HepG2 (cell line): Measurements from ENCODE around the gene SPACDR. TPM values are rescaled to one million over a fixed set of nuclear protein-coding genes. Genes with fewer than 3 reads are reported as not detected.

Experiments
- ATAC-seq: fragments of 200-7000 bp; cut with Tn5 transposase; 3 replicates; pipeline ENCODE4 v1.9.1; 2020; ENCODE audit warnings: mild to moderate bottlenecking, moderate library complexity
- BruUV-seq: library from RNA; stranded (reverse); fragments of 400-500 nt; replicated peaks from 2 replicates; lab custom pipeline; 2021; lab: Mats Ljungman, UMichigan
- CTCF ChIA-PET: fragments of 300-600 bp; formaldehyde crosslinking; extraction: SDS; loops from one replicate; lab custom pipeline; 2021; ENCODE audit warnings: low total read pairs, inconsistent platforms, low intra/inter-chr PET ratio; lab: Yijun Ruan, JAX
- POLR2A ChIA-PET: fragments of 350-600 bp; sonication (Branson Sonifier 250); formaldehyde crosslinking; loops from one replicate; lab custom pipeline; 2020; ENCODE audit warnings: antibody characterized with exemption, inconsistent platforms; lab: Yijun Ruan, JAX
- DNase-seq: peaks from one replicate; pipeline ENCODE4 v3.0.0-alpha.2; 2015; ENCODE audit warnings: low spot score
- FAIRE-seq: peaks from 3 replicates; lab custom pipeline; 2011; peaks lifted over from hg19 to GRCh38; lab: Jason Lieb, UNC
- H2AFZ ChIP-seq: one replicate; pipeline ENCODE4 v1.6.1; 2011; ENCODE audit warnings: low read length, inconsistent platforms
- H3K27ac ChIP-seq: fragments of 300-600 bp; 3 replicates; pipeline ENCODE4 v1.8.0; 2011; ENCODE audit warnings: mixed run types, mild to moderate bottlenecking, mixed read lengths, low read length, inconsistent platforms; ENCODE audit not compliant: insufficient read depth; ENCODE audit errors: extremely low read length
- H3K27me3 ChIP-seq, 2 experiments: fragments of 200-600 bp in 1 of 2; 2 replicates in 1 of 2; 3 replicates in 1 of 2; pipeline versions ENCODE4 v1.6.0 to v1.8.0; 2011; ENCODE audit warnings: low read length in 2 of 2, mild to moderate bottlenecking in 2 of 2, moderate library complexity in 2 of 2, inconsistent platforms in 1 of 2; ENCODE audit not compliant: insufficient read depth in 2 of 2, control insufficient read depth in 1 of 2
- H3K36me3 ChIP-seq, 2 experiments: fragments of 200-600 bp in 1 of 2; replicated peaks in 1 of 2; 2 replicates in 1 of 2; 3 replicates in 1 of 2; pipeline versions ENCODE4 v1.5.1 to v1.8.0; 2011; ENCODE audit warnings: low read length in 2 of 2, inconsistent platforms in 1 of 2; ENCODE audit not compliant: insufficient read depth in 2 of 2, control insufficient read depth in 1 of 2
- H3K4me1 ChIP-seq: 2 replicates; pipeline ENCODE4 v1.5.1; 2012; ENCODE audit warnings: low read length, inconsistent platforms; ENCODE audit not compliant: insufficient read depth
- H3K4me2 ChIP-seq: 2 replicates; pipeline ENCODE4 v1.6.0; 2011; ENCODE audit warnings: low read depth, low read length, inconsistent platforms
- H3K4me3 ChIP-seq, 3 experiments: fragments of 200-600 bp in 1 of 3; sonication (generic), shearing (Covaris generic) in 1 of 3; replicated peaks in 1 of 3; 2 replicates each; pipeline ENCODE4 v1.5.1; 2011 to 2016; ENCODE audit warnings: low read length in 3 of 3, inconsistent platforms in 2 of 3, low read depth in 2 of 3, mild to moderate bottlenecking in 2 of 3, control low read depth in 1 of 3, mixed read lengths in 1 of 3; ENCODE audit not compliant: insufficient read depth in 1 of 3
- H3K79me2 ChIP-seq: one replicate; pipeline ENCODE4 v1.6.1; 2011; ENCODE audit warnings: low read length, inconsistent platforms; ENCODE audit not compliant: insufficient read depth
- H3K9ac ChIP-seq: 2 replicates; pipeline ENCODE4 v1.6.0; 2011; ENCODE audit warnings: mild to moderate bottlenecking, low read depth, low read length, inconsistent platforms; ENCODE audit not compliant: insufficient read depth
- H3K9me3 ChIP-seq: 2 replicates; pipeline ENCODE4 v1.5.1; 2012; ENCODE audit warnings: mild to moderate bottlenecking, low read length
- H4K20me1 ChIP-seq: 2 replicates; pipeline ENCODE4 v1.6.0; 2011; ENCODE audit warnings: inconsistent platforms, mild to moderate bottlenecking, low read length, moderate library complexity; ENCODE audit not compliant: insufficient read depth
- SMAD1 ChIP-seq: sonication (generic); formaldehyde crosslinking; IDR thresholded peaks from 2 replicates; pipeline ENCODE4 v1.4.0; 2020; ENCODE audit warnings: missing genetic modification reagents, low read depth, mild to moderate bottlenecking, borderline replicate concordance
- ZBTB3 ChIP-seq: sonication (generic); formaldehyde crosslinking; IDR thresholded peaks from 2 replicates; pipeline ENCODE4 v1.4.0; 2020; ENCODE audit warnings: low read depth, mild to moderate bottlenecking, moderate library complexity, missing genetic modification reagents, borderline replicate concordance
- WGBS: methylation state at CpG from one replicate; pipeline ENCODE4 v1.1.6; 2017; ENCODE audit warnings: low lambda C conversion rate; 5-methylcytosine and 5-hydroxymethylcytosine counted together
- in situ Hi-C: cut with HindIII; loops from 2 replicates; pipeline ENCODE4 v1.10.0; 2017; ENCODE audit warnings: low pct_unique_long_range_greater_than_20kb; ENCODE audit not compliant: extremely low pct_ligation_motif_present
- intact Hi-C: fragments of 100-400 bp; cut with micrococcal nuclease; formaldehyde crosslinking; loops from one replicate; pipeline ENCODE4 v1.10.0; 2022; ENCODE audit not compliant: unreplicated experiment
- polyA plus RNA-seq, 8 experiments: library from polyadenylated mRNA; depleted of rRNA in 3 of 8; stranded (reverse) in 7 of 8; unstranded in 1 of 8; fragments of >200 nt; fragmentation: Illumina TruSeq in 4 of 8; extraction: Trizol in 4 of 8; gene quantifications; 2 replicates each; pipeline versions ENCODE4 v1.2.1 to v1.2.3, GENCODE V29; 2011 to 2016; ENCODE audit warnings: low read depth in 4 of 8, missing spikeins in 1 of 8, mixed read lengths in 1 of 8; ENCODE audit not compliant: insufficient read depth in 1 of 8
- total RNA-seq, 5 experiments: library from RNA; depleted of rRNA; stranded (reverse); fragments of >200 nt; fragmentation: Illumina TruSeq; extraction: Trizol; gene quantifications; 2 replicates each; pipeline ENCODE4 v1.2.3, GENCODE V29; 2016; ENCODE audit warnings: low read depth in 1 of 5
- TF ChIP-seq, protein P1 (sequence below): sonication (generic); formaldehyde crosslinking; IDR thresholded peaks from 2 replicates; pipeline ENCODE4 v1.5.1; 2020; ENCODE audit warnings: missing genetic modification reagents, mild to moderate bottlenecking, borderline replicate concordance
- TF ChIP-seq, protein P2 (sequence below): sonication (generic); formaldehyde crosslinking; IDR thresholded peaks from 2 replicates; pipeline ENCODE4 v1.5.1; 2020; ENCODE audit warnings: mild to moderate bottlenecking, missing genetic modification reagents, moderate library complexity

SPACDR gene
- total and polyA plus RNA-seq, 2 of the 13 experiments (the other 11 are each of a cell fraction or from before 2014, with no cell fraction given), result 0.41 TPM; not detected in 1

DNA sequence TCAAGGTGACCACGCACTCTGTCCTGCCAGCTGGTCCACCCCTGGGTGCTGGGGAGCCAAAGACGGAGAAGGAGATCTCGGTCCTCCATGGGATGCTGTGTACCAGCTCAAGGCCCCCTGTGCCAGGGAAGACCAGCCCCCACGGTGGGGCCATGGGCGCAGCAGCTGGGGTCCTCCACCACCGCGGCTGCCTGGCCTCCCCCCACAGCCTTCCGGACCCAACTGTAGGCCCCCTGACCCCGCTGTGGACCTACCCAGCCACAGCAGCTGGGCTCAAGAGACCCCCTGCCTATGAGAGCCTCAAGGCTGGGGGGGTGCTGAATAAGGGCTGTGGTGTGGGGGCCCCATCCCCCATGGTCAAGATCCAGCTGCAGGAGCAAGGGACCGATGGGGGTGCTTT lies 25.1 kb upstream of the SPACDR start:
- Histone ChIP-seq H3K4me1 (peaks cover 64% of the 10 kb centered on the region), H3K9me3 (no peaks in the 10 kb centered on the region), H3K36me3 (no peaks in the 10 kb centered on the region), H3K27ac (no peak overlapping the region), H3K79me2 (no peaks in the 10 kb centered on the region), H4K20me1 (no peaks in the 10 kb centered on the region), H3K4me2 (no peak overlapping the region), H3K27me3 (peaks cover 3 to 38% of the 10 kb centered on the region in 2 experiments), H3K9ac (no peak overlapping the region), H3K4me3 (no peak overlapping the region), H2AFZ (no peak overlapping the region)
- ChIA-PET CTCF (no interaction called here), POLR2A (no interaction called here)
- in situ Hi-C loops (loop anchor here (5.0 kb wide), 1 partner anchor 78 kb away; no protein-coding TSS in a partner anchor), intact Hi-C loops (no loop called here)
- no peak for FAIRE-seq
- DNase-seq, result no peak
- 73% methylated on average over 3 of the region's 10 CpGs for WGBS
- ATAC-seq, result no peak
- BruUV-seq, result no TSS peak
- TF ChIP-seq, protein P1, sequence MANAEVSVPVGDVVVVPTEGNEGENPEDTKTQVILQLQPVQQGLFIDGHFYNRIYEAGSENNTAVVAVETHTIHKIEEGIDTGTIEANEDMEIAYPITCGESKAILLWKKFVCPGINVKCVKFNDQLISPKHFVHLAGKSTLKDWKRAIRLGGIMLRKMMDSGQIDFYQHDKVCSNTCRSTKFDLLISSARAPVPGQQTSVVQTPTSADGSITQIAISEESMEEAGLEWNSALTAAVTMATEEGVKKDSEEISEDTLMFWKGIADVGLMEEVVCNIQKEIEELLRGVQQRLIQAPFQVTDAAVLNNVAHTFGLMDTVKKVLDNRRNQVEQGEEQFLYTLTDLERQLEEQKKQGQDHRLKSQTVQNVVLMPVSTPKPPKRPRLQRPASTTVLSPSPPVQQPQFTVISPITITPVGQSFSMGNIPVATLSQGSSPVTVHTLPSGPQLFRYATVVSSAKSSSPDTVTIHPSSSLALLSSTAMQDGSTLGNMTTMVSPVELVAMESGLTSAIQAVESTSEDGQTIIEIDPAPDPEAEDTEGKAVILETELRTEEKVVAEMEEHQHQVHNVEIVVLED, result no peak
- TF ChIP-seq ZBTB3 (CRISPR knock-in tag), result no peak

DNA sequence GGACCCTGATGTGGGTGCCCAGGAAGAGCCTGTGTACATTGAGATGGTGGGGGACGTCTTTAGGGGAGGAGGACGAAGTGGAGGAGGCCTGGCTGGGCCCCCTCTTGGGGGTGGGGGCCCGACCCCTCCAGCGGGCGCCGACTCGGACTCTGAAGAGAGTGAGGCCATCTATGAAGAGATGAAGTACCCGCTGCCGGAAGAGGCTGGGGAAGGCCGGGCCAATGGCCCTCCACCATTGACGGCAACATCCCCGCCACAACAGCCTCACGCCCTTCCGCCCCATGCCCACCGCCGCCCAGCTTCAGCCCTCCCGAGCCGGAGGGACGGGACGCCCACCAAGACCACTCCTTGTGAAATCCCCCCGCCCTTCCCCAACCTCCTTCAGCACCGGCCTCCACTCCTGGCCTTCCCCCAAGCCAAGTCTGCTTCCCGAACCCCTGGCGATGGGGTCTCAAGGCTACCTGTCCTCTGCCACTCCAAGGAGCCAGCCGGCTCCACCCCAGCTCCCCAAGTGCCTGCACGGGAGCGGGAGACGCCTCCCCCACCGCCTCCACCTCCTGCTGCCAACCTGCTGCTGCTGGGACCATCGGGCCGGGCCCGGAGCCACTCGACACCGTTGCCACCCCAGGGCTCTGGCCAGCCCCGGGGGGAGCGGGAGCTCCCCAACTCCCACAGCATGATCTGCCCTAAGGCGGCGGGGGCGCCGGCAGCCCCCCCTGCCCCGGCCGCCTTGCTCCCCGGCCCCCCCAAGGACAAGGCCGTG lies 24.5 kb upstream of the SPACDR start:
- Histone ChIP-seq H3K27ac (no peak overlapping the region), H3K27me3 (peaks cover 3 to 41% of the 10 kb centered on the region in 2 experiments), H2AFZ (no peak overlapping the region), H3K4me2 (no peak overlapping the region), H4K20me1 (no peaks in the 10 kb centered on the region)
- no peak for ATAC-seq
- BruUV-seq, result no TSS peak
- TF ChIP-seq, protein P2, sequence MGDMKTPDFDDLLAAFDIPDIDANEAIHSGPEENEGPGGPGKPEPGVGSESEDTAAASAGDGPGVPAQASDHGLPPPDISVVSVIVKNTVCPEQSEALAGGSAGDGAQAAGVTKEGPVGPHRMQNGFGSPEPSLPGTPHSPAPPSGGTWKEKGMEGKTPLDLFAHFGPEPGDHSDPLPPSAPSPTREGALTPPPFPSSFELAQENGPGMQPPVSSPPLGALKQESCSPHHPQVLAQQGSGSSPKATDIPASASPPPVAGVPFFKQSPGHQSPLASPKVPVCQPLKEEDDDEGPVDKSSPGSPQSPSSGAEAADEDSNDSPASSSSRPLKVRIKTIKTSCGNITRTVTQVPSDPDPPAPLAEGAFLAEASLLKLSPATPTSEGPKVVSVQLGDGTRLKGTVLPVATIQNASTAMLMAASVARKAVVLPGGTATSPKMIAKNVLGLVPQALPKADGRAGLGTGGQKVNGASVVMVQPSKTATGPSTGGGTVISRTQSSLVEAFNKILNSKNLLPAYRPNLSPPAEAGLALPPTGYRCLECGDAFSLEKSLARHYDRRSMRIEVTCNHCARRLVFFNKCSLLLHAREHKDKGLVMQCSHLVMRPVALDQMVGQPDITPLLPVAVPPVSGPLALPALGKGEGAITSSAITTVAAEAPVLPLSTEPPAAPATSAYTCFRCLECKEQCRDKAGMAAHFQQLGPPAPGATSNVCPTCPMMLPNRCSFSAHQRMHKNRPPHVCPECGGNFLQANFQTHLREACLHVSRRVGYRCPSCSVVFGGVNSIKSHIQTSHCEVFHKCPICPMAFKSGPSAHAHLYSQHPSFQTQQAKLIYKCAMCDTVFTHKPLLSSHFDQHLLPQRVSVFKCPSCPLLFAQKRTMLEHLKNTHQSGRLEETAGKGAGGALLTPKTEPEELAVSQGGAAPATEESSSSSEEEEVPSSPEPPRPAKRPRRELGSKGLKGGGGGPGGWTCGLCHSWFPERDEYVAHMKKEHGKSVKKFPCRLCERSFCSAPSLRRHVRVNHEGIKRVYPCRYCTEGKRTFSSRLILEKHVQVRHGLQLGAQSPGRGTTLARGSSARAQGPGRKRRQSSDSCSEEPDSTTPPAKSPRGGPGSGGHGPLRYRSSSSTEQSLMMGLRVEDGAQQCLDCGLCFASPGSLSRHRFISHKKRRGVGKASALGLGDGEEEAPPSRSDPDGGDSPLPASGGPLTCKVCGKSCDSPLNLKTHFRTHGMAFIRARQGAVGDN, result peak; percentile 4; the same call in 1 of the 2 replicates
- no peak for TF ChIP-seq SMAD1
- TF ChIP-seq, all 625 proteins: peak for 1
- ChIA-PET CTCF (no interaction called here), POLR2A (interaction anchor here (0.6 kb wide), 1 partner anchor 311 kb away, joined by 3 read pairs; the partner anchor contains the start of gene GPC2)
- H3K4me1 ChIP-seq, result peaks cover 65% of the 10 kb centered on the region
- H3K9ac ChIP-seq, result no peak overlapping the region
- WGBS, result 65% methylated on average over 18 of the region's 44 CpGs
- H3K79me2 ChIP-seq, result no peaks in the 10 kb centered on the region
- FAIRE-seq (no peak), DNase-seq (no peak)
- H3K4me3 ChIP-seq, result no peak overlapping the region
- no peaks in the 10 kb centered on the region for H3K9me3 ChIP-seq
- H3K36me3 ChIP-seq, result no peaks in the 10 kb centered on the region
- in situ Hi-C loops (loop anchor here (5.0 kb wide), 1 partner anchor 79 kb away; no protein-coding TSS in a partner anchor), intact Hi-C loops (no loop called here)
